Stimulated activated naive CD4-positive, alpha-beta T cell treated with Interleukin-2 at 50 U/mL for 16 hours (primary cell): ENCODE results near the gene GLRA3.
"Not testable (repeated sequence)": the region's sequence is repeated elsewhere in the genome, so short reads cannot be mapped to it uniquely, and the experiment has no call there.

Experiments used
- DNase-seq: peaks from one replicate; lab custom pipeline; 2025; lab: John Stamatoyannopoulos, UW

Gene GLRA3

DNA sequence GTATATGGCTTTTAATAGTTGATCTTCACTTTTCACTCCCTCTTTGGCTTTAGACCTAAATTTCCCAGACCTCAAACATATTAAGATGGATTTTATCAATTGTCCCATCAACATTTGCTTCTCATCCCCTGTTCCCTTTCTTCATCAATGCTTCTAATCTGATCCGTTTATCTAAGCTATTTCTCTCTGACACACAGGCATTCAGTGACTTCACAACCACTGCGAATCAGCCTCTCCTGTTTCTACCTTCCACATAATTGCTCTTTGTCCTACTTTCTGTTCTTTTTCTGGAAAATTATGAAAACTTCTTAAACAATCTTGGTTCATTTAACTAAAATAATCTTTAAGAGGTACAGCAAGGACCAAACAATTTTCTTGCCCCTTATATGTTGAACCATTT lies 115.2 kb downstream of the GLRA3 start:
- DNase-seq, result no peak

DNA sequence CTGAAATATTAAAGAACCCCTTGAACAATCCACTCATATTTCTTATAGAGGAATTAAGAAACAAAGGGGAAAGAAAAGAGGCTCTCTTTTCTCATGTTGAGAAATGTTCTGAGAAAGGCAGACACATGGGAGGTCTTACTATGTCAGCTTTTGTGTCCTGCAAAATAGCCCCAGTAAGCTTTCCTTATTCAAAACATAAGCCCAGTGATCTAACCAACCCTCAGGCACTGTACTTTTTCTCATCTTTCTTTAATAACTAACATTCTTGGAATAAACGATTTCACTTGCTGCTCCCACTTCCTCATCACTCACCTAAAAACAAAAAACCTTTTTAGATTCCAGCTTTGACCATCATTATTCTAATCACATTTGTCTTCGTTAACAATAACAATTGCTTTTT lies 115.9 kb downstream of the GLRA3 start:
- DNase-seq, result no peak

DNA sequence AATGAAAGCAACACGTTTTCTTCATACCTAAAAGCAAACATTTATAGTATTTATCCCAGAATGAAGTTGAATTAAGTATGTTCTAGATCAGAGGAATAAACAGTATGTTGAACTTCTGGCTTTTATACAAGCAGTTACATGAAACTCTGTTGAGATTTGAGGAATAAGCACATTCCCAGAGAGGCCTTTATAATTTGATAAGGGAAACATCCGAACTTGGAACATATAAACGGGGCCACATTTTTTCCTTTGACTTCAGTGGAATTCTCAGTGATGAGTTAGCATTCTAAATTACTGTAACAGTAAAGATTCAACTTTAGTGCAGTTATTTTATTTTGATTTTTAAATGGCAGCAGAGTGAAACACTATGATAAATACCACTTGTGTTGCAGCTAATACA lies 119.5 kb downstream of the GLRA3 start:
- no peak for DNase-seq

- DNase-seq, result no peak
Measured at GRCh38 chr4:174708381-174708780, 120.7 kb downstream of the GLRA3 start.

- no peak for DNase-seq
Measured at GRCh38 chr4:174707902-174708301, 121.1 kb downstream of the GLRA3 start.

- DNase-seq, result no peak
Measured at GRCh38 chr4:174707051-174707676, 121.9 kb downstream of the GLRA3 start.

DNA sequence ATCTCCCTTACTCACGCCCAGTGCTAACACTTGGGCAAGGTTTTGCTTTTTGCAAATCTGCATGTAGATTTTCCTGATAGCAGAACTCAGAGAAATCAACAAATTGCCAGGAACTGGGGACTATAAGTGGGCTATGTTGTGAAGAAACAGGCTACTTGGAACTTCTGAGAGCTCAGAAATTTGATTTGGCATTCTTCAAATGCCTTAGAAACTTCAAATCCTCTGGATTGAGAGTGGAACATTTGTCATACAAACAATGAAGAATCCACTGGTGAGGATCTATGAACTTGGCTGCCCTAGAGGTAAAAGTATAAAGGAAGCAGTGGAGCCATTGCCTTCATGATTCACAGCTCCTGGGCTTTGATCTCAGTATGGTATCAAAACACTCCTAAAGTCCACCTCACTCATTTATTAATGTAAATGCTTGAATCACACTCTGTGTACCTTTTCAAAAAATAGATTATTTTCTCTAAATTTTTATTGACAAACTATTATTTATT lies 126.0 kb downstream of the GLRA3 start:
- no peak for DNase-seq

- DNase-seq, result no peak
Measured at GRCh38 chr4:174699654-174700053, 129.4 kb downstream of the GLRA3 start.

GRCh38 chr4:174697896-174698295 lies 131.2 kb downstream of the GLRA3 start:
- DNase-seq, result no peak

- no peak for DNase-seq
Measured at GRCh38 chr4:174697202-174697601, 131.8 kb downstream of the GLRA3 start.

DNA sequence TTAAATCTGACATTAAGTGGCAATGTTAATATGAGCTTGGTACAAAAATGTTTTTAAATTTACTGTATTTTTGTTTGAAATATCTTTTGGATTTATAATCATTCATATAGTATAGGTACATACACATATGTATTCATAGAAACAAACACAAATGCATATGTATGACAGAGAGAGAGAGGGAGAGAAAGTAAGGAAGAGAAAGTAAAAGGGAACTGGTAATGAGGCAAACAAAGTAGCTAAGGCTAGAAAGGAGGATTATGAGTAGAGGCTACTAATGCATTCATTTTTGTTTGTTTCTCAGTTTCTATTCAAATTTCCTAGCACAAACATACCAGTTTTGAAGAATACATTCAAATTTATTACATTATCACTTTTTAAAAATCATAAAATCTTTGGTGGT lies 132.4 kb downstream of the GLRA3 start:
- no peak for DNase-seq

DNA sequence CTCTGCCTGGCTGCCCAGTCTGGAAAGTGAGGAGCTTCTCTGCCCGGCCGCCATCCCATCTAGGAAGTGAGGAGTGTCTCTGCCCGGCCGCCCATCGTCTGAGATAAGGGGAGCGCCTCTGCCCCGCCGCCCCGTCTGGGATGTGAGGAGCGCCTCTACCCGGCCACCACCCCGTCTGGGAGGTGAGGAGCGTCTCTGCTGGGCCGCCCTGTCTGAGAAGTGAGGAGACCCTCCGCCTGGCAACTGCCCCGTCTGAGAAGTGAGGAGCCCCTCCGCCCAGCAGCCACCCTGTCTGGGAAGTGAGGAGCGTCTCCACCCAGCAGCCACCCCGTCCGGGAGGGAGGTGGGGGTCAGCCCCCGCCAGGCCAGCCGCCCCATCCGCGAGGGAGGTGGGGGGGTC lies 137.2 kb downstream of the GLRA3 start:
- not testable (repeated sequence) for DNase-seq

DNA sequence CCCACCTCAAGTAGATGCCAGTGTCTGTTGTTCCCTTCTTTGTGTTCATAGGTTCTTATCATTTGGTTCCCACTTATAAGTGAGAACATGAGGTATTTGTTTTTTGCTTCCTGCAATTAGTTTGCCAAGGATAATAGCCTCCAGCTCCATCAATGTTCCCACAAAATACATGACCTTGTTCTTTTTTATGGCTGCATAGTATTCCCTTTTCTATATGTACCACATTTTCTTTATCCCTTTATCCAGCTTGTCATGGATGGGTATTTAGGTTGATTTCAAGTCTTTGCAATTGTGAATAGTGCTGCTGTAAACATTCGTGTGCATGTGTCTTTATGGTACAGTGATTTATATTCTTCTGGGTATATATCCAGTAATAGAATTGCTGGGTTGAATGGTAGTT lies 138.4 kb downstream of the GLRA3 start:
- no peak for DNase-seq

- DNase-seq, result no peak
Measured at GRCh38 chr4:174689618-174690017, 139.4 kb downstream of the GLRA3 start.

- no peak for DNase-seq
Measured at GRCh38 chr4:174686826-174687225, 142.2 kb downstream of the GLRA3 start.

DNA sequence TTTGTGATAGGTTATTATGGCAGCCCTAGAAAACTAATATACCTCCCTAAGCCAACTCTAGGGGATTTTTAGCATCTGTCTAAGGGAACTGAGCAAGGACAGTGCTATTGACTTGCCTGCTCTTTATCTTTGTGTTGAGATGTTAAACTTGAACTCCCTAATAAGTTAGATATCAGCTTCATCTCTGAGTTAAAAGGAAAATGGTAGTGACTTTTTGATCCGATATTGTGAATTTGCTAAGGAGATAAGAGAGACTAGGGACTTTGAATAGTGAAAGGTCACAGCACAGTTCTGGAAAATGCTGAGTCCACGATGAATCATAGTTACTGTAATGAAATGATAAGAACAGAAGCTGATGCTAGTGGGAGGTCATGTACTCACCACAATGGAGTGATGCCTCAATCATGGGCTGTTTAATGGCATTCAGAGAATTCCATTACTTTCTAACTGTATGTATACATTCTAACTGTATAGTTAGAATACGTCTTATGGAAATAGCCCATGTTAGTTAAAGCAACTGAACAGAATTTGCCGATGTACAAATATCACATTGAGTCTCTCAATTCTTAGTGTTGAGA lies 147.2 kb downstream of the GLRA3 start:
- no peak for DNase-seq

GRCh38 chr4:174674305-174674840 lies 154.7 kb downstream of the GLRA3 start:
- DNase-seq, result no peak

- no peak for DNase-seq
Measured at GRCh38 chr4:174673865-174674264, 155.2 kb downstream of the GLRA3 start.

GRCh38 chr4:174672276-174672675 lies 156.8 kb downstream of the GLRA3 start:
- DNase-seq, result no peak

GRCh38 chr4:174669270-174669669 lies 159.8 kb downstream of the GLRA3 start:
- no peak for DNase-seq

GRCh38 chr4:174665799-174666198 lies 163.2 kb downstream of the GLRA3 start:
- DNase-seq, result no peak

DNA sequence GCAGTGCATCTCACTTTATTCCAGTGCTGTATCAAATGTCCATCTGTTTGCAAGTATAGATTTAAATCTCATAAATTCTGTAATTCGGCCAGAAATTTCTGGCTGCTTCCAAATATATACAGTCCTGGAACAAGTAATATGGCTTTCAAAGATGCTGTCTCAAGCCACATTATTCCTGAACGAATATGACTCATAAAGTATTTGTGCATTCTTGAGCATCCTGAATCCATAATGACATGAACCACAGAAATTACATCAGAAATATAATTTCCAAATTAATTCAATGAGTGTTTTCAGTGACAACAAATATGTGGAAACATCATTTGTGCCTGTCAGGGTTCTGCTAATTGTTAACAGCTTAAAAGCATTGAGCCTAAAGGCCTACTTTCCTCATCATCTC lies 165.8 kb downstream of the GLRA3 start:
- DNase-seq, result no peak

- no peak for DNase-seq
Measured at GRCh38 chr4:174658246-174658645, 170.8 kb downstream of the GLRA3 start.

GRCh38 chr4:174657472-174657871 lies 171.6 kb downstream of the GLRA3 start:
- no peak for DNase-seq
